Measurements from ENCODE around the gene EBP.
"Not testable (repeated sequence)": the region's sequence is repeated elsewhere in the genome, so short reads cannot be mapped to it uniquely, and the experiment has no call there.

EBP gene

GRCh38 chrX:48531358-48531959, 9.9 kb downstream of the EBP start:
- DNase-seq, result peak; percentile 38

GRCh38 chrX:48532161-48532560, 10.6 kb downstream of the EBP start:
- DNase-seq, result no peak

- no peak for DNase-seq
Observed at GRCh38 chrX:48533165-48533564, 11.6 kb downstream of the EBP start.

- no peak for DNase-seq
Observed at GRCh38 chrX:48538641-48539344, 17.2 kb downstream of the EBP start.

- DNase-seq, result peak; percentile 97
Observed at GRCh38 chrX:48539345-48540027, 17.9 kb downstream of the EBP start, which contains the start of gene TBC1D25. Gene TBC1D25 (plus strand): TSS chrX:48539714. CDS start chrX:48539798, 84 bp downstream.

GRCh38 chrX:48540028-48540375, 18.4 kb downstream of the EBP start:
- peak; percentile 66 for DNase-seq

- no peak for DNase-seq
Observed at GRCh38 chrX:48540480-48540879, 18.9 kb downstream of the EBP start.

GRCh38 chrX:48541140-48541814, 19.7 kb downstream of the EBP start:
- no peak for DNase-seq

GRCh38 chrX:48548871-48549270, 27.3 kb downstream of the EBP start:
- no peak for DNase-seq

- not testable (repeated sequence) for DNase-seq
Observed at GRCh38 chrX:48555731-48556325, 34.2 kb downstream of the EBP start.

GRCh38 chrX:48558271-48558670, 36.7 kb downstream of the EBP start:
- peak; percentile 48 for DNase-seq

GRCh38 chrX:48559636-48560035, 38.0 kb downstream of the EBP start:
- no peak for DNase-seq

- no peak for DNase-seq
Observed at GRCh38 chrX:48560056-48560455, 38.4 kb downstream of the EBP start.

GRCh38 chrX:48560681-48561080, 39.1 kb downstream of the EBP start:
- DNase-seq, result no peak

GRCh38 chrX:48569958-48570357, 48.4 kb downstream of the EBP start:
- peak; percentile 85 for DNase-seq

- no peak for DNase-seq
Observed at GRCh38 chrX:48573690-48574269, 52.2 kb downstream of the EBP start.

GRCh38 chrX:48574270-48575266, 53.0 kb downstream of the EBP start, which contains the start of gene RBM3:
Gene RBM3 (plus strand): TSS chrX:48574484. CDS start chrX:48575181, 697 bp downstream.
- peak; percentile 95 for DNase-seq

- DNase-seq, result no peak
Observed at GRCh38 chrX:48575642-48576041, 54.0 kb downstream of the EBP start.

- no peak for DNase-seq
Observed at GRCh38 chrX:48576108-48576507, 54.5 kb downstream of the EBP start.

All from activated CD4-positive, alpha-beta T cell treated with anti-CD3 and anti-CD28 coated beads, Interleukin-2, Interleukin-6, amounts not matched to agents 100 ng/mL and 50 ng/mL, durations not matched to agents 16 hours and 8 hours (primary cell).